H1 (cell line): Measurements from ENCODE around the gene PLXDC2. TPM values are rescaled to one million over a fixed set of nuclear protein-coding genes. Genes with fewer than 3 reads are reported as not detected.

Experiments used
- CTCF ChIA-PET: fragments of 300-600 bp; sonication (Branson Sonifier 250); formaldehyde crosslinking; loops from one replicate; lab custom pipeline; 2021; ENCODE audit not compliant: partially characterized antibody; lab: Charles Lee
- POLR2A ChIA-PET: fragments of 300-600 bp; sonication (Branson Sonifier 250); formaldehyde crosslinking; loops from one replicate; lab custom pipeline; 2021; ENCODE audit warnings: inconsistent platforms; ENCODE audit not compliant: partially characterized antibody; lab: Charles Lee
- DNase-seq, 2 experiments: peaks; one replicate each; pipeline versions ENCODE4 v3.0.0 to v3.0.0-alpha.2; 2010 to 2022; ENCODE audit warnings: low spot score in 2 of 2, low read depth in 1 of 2, mixed read lengths in 1 of 2
- FAIRE-seq: peaks from 2 replicates; lab custom pipeline; 2011; peaks lifted over from hg19 to GRCh38; lab: Jason Lieb, UNC
- H2AFZ ChIP-seq: 2 replicates; pipeline ENCODE4 v1.8.1; 2012; ENCODE audit warnings: low read length, inconsistent platforms
- H2AK5ac ChIP-seq: 2 replicates; pipeline ENCODE4 v1.6.1; 2013; ENCODE audit warnings: low read depth, low read length
- H2BK120ac ChIP-seq: replicated peaks from 2 replicates; pipeline ENCODE3; 2013; ENCODE audit warnings: low read depth, low read length, inconsistent platforms
- H2BK12ac ChIP-seq: 2 replicates; pipeline ENCODE4 v1.6.1; 2013; ENCODE audit warnings: low read depth, low read length
- H2BK15ac ChIP-seq: 2 replicates; pipeline ENCODE4 v1.6.1; 2013; ENCODE audit warnings: low read length
- H2BK20ac ChIP-seq: 2 replicates; pipeline ENCODE4 v1.6.1; 2013; ENCODE audit warnings: low read length
- H2BK5ac ChIP-seq: 2 replicates; pipeline ENCODE4 v1.6.1; 2013; ENCODE audit warnings: low read depth, low read length
- H3K14ac ChIP-seq: 2 replicates; pipeline ENCODE4 v1.6.1; 2013; ENCODE audit warnings: inconsistent platforms; ENCODE audit not compliant: insufficient read length
- H3K18ac ChIP-seq: 2 replicates; pipeline ENCODE4 v1.6.1; 2013; ENCODE audit warnings: low read length; ENCODE audit errors: extremely low read depth
- H3K23ac ChIP-seq: 2 replicates; pipeline ENCODE4 v1.6.1; 2013; ENCODE audit warnings: inconsistent platforms; ENCODE audit not compliant: insufficient read length
- H3K23me2 ChIP-seq: 2 replicates; pipeline ENCODE4 v1.6.1; 2013; ENCODE audit warnings: low read depth, low read length
- H3K27ac ChIP-seq: 2 replicates; pipeline ENCODE4 v1.6.1; 2011; ENCODE audit warnings: low read depth, low read length, inconsistent platforms
- H3K27me3 ChIP-seq, 4 experiments: replicated peaks in 1 of 4; 1 replicate in 1 of 4; 2 replicates in 3 of 4; pipeline versions ENCODE4 v1.6.1 to v1.8.1; 2011 to 2013; ENCODE audit warnings: low read length in 3 of 4, mild to moderate bottlenecking in 3 of 4, inconsistent platforms in 2 of 4, mixed read lengths in 2 of 4, moderate library complexity in 1 of 4; ENCODE audit not compliant: control insufficient read depth in 3 of 4, insufficient read depth in 3 of 4; ENCODE audit errors: extremely low read depth in 1 of 4
- H3K36me3 ChIP-seq, 4 experiments: 2 replicates each; pipeline versions ENCODE4 v1.6.1 to v1.8.1; 2011 to 2013; ENCODE audit warnings: mild to moderate bottlenecking in 4 of 4, low read length in 3 of 4, moderate library complexity in 2 of 4, control low read depth in 1 of 4, inconsistent platforms in 1 of 4; ENCODE audit not compliant: insufficient read depth in 4 of 4, control insufficient read depth in 2 of 4
- H3K4ac ChIP-seq: replicated peaks from 2 replicates; pipeline ENCODE3; 2013; ENCODE audit warnings: low read length, low read depth, mixed read lengths, inconsistent platforms; ENCODE audit not compliant: insufficient read length
- H3K4me1 ChIP-seq, 4 experiments: replicated peaks in 1 of 4; 1 replicate in 1 of 4; 2 replicates in 3 of 4; pipeline versions ENCODE4 v1.6.1 to v1.8.1; 2011 to 2013; ENCODE audit warnings: low read length in 3 of 4, inconsistent platforms in 2 of 4, mixed read lengths in 1 of 4; ENCODE audit not compliant: insufficient read depth in 4 of 4, control insufficient read depth in 3 of 4
- H3K4me2 ChIP-seq, 2 experiments: 2 replicates each; pipeline versions ENCODE4 v1.6.1 to v1.8.1; 2011 to 2013; ENCODE audit warnings: low read depth in 2 of 2, low read length in 2 of 2, control low read depth in 1 of 2, inconsistent platforms in 1 of 2, mild to moderate bottlenecking in 1 of 2; ENCODE audit not compliant: insufficient read depth in 1 of 2
- H3K4me3 ChIP-seq, 4 experiments: fragments of 200-600, 300-600 bp in 1 of 4; sonication (generic), shearing (Covaris generic), sonication (Bioruptor Twin) in 1 of 4; 2 replicates each; pipeline versions ENCODE4 v1.5.1 to v1.8.1; 2011 to 2016; ENCODE audit warnings: low read length in 4 of 4, low read depth in 3 of 4, control low read depth in 2 of 4, inconsistent platforms in 2 of 4, mild to moderate bottlenecking in 2 of 4, mixed read lengths in 1 of 4, moderate library complexity in 1 of 4; ENCODE audit not compliant: insufficient read depth in 2 of 4; ENCODE audit errors: extremely low read depth in 1 of 4
- H3K56ac ChIP-seq: replicated peaks from 2 replicates; pipeline ENCODE3; 2013; ENCODE audit warnings: low read depth, mild to moderate bottlenecking, mixed read lengths, low read length, inconsistent platforms; ENCODE audit not compliant: insufficient read length
- H3K79me1 ChIP-seq: 2 replicates; pipeline ENCODE4 v1.6.1; 2013; ENCODE audit warnings: low read depth, low read length, control low read depth
- H3K79me2 ChIP-seq, 2 experiments: 2 replicates each; pipeline versions ENCODE4 v1.6.1 to v1.8.1; 2012 to 2013; ENCODE audit warnings: low read length in 2 of 2, mild to moderate bottlenecking in 2 of 2, inconsistent platforms in 1 of 2; ENCODE audit not compliant: insufficient read depth in 2 of 2, control insufficient read depth in 1 of 2
- H3K9ac ChIP-seq, 4 experiments: replicated peaks in 1 of 4; 1 replicate in 1 of 4; 2 replicates in 3 of 4; pipeline versions ENCODE4 v1.6.1 to v1.8.1; 2011 to 2013; ENCODE audit warnings: low read depth in 3 of 4, low read length in 3 of 4, control low read depth in 2 of 4, mild to moderate bottlenecking in 2 of 4, moderate library complexity in 2 of 4, inconsistent platforms in 1 of 4; ENCODE audit errors: extremely low read depth in 1 of 4
- H3K9me3 ChIP-seq, 2 experiments: 2 replicates each; pipeline versions ENCODE4 v1.6.1 to v1.8.1; 2012 to 2013; ENCODE audit warnings: mild to moderate bottlenecking in 2 of 2, moderate library complexity in 2 of 2, control low read depth in 1 of 2, inconsistent platforms in 1 of 2, low read depth in 1 of 2, low read length in 1 of 2, mixed read lengths in 1 of 2; ENCODE audit not compliant: insufficient read depth in 2 of 2
- H4K20me1 ChIP-seq, 2 experiments: replicated peaks in 1 of 2; 2 replicates each; pipeline versions ENCODE3 to v1.8.1; 2011 to 2013; ENCODE audit warnings: inconsistent platforms in 2 of 2, low read length in 2 of 2, mild to moderate bottlenecking in 1 of 2; ENCODE audit not compliant: insufficient read depth in 2 of 2, control insufficient read depth in 1 of 2
- H4K5ac ChIP-seq: 2 replicates; pipeline ENCODE4 v1.6.1; 2013; ENCODE audit warnings: low read length, low read depth, mixed read lengths, inconsistent platforms; ENCODE audit not compliant: insufficient read length
- H4K8ac ChIP-seq: 2 replicates; pipeline ENCODE4 v1.8.0; 2013; ENCODE audit warnings: mild to moderate bottlenecking, moderate library complexity, low read length, inconsistent platforms; ENCODE audit not compliant: insufficient read depth; ENCODE audit errors: extremely low read depth
- H4K91ac ChIP-seq: replicated peaks from 2 replicates; pipeline ENCODE3; 2013; ENCODE audit warnings: low read length, mixed read lengths, inconsistent platforms; ENCODE audit not compliant: insufficient read length
- CBX8 ChIP-seq: fragments of 300-800, 300-1000 bp; sonication (generic); IDR thresholded peaks from 2 replicates; pipeline ENCODE4 v1.7.1; 2016; ENCODE audit warnings: low read depth, low read length, borderline replicate concordance
- CTCF ChIP-seq, 3 experiments: IDR thresholded peaks; 1 replicate in 2 of 3; 2 replicates in 1 of 3; pipeline versions ENCODE4 v1.5.1 to v1.6.1; 2011; ENCODE audit warnings: low read length in 3 of 3, mild to moderate bottlenecking in 3 of 3, inconsistent platforms in 2 of 3, low read depth in 1 of 3, moderate library complexity in 1 of 3; ENCODE audit not compliant: insufficient read depth in 1 of 3; ENCODE audit errors: control extremely low read depth in 1 of 3
- GABPA ChIP-seq: IDR thresholded peaks from 2 replicates; pipeline ENCODE4 v1.6.1; 2011; ENCODE audit warnings: mild to moderate bottlenecking, low read length, moderate library complexity, borderline replicate concordance; ENCODE audit not compliant: insufficient read depth
- KDM1A ChIP-seq: fragments of 200-600, 300-600 bp; sonication (generic); IDR thresholded peaks from 2 replicates; pipeline ENCODE4 v1.7.1; 2016; ENCODE audit warnings: mild to moderate bottlenecking, low read length, borderline replicate concordance
- MAFK ChIP-seq: IDR thresholded peaks from 2 replicates; pipeline ENCODE4 v1.6.1; 2012; ENCODE audit warnings: low read depth, mild to moderate bottlenecking, improper control_type of control experiment, low read length
- NANOG ChIP-seq: IDR thresholded peaks from 2 replicates; pipeline ENCODE4 v1.6.1; 2011; ENCODE audit warnings: low read length, low read depth, mild to moderate bottlenecking, inconsistent platforms; ENCODE audit not compliant: insufficient read depth, poor library complexity, severe bottlenecking
- POLR2A ChIP-seq, 2 experiments: IDR thresholded peaks; 1 replicate in 1 of 2; 2 replicates in 1 of 2; pipeline ENCODE4 v1.6.1; 2011; ENCODE audit warnings: low read depth in 2 of 2, low read length in 2 of 2, mild to moderate bottlenecking in 2 of 2; ENCODE audit errors: control extremely low read depth in 1 of 2
- RAD21 ChIP-seq, 2 experiments: IDR thresholded peaks in 1 of 2; conservative IDR thresholded peaks in 1 of 2; 2 replicates each; pipeline ENCODE4 v1.6.1; 2011; ENCODE audit warnings: low read depth in 2 of 2, low read length in 2 of 2, improper control_type of control experiment in 1 of 2, inconsistent platforms in 1 of 2, mild to moderate bottlenecking in 1 of 2, moderate library complexity in 1 of 2
- RFX5 ChIP-seq: IDR thresholded peaks from 2 replicates; pipeline ENCODE4 v1.6.1; 2011; ENCODE audit warnings: low read depth, low read length, improper control_type of control experiment, borderline replicate concordance
- SAP30 ChIP-seq: fragments of 300-600 bp; sonication (generic); IDR thresholded peaks from 2 replicates; pipeline ENCODE4 v1.7.1; 2012; ENCODE audit warnings: low read length, moderate library complexity, mild to moderate bottlenecking, inconsistent platforms; ENCODE audit not compliant: insufficient read depth, insufficient replicate concordance
- ZNF274 ChIP-seq: IDR thresholded peaks from 2 replicates; pipeline ENCODE4 v1.7.0; 2012; ENCODE audit warnings: low read length, borderline replicate concordance; ENCODE audit errors: extremely low read depth
- WGBS, 2 experiments: shearing (Covaris generic) in 1 of 2; methylation state at CpG; one replicate each; pipeline versions ENCODE4 v1.1.6 to v1.1.7; 2013 to 2015; ENCODE audit warnings: low lambda C conversion rate in 2 of 2, mixed read lengths in 2 of 2, inconsistent platforms in 1 of 2, low coverage in 1 of 2, missing lambda C conversion rate in 1 of 2; ENCODE audit not compliant: insufficient replicate concordance in 2 of 2, insufficient coverage in 1 of 2, insufficient read length in 1 of 2; ENCODE audit errors: extremely low coverage in 1 of 2, missing lambda C conversion rate in 1 of 2; 5-methylcytosine and 5-hydroxymethylcytosine counted together
- polyA plus RNA-seq, 7 experiments: library from polyadenylated mRNA; depleted of rRNA in 3 of 7; stranded (reverse) in 5 of 7; unstranded in 2 of 7; fragments of >200 nt in 5 of 7; fragments of 200-250 nt in 2 of 7; gene quantifications; 1 replicate in 5 of 7; 2 replicates in 1 of 7; 4 replicates in 1 of 7; pipeline versions ENCODE4 v1.2.1 to v1.2.3, GENCODE V29; 2011 to 2013; ENCODE audit warnings: missing spikeins in 2 of 7, mixed read lengths in 2 of 7
- total RNA-seq: library from RNA; stranded (reverse); fragmentation: NEBNext Ultra II Directional; extraction: Animal tissue kit (Norgen Biotek cat#: 25700); gene quantifications from 2 replicates; pipeline ENCODE4 v1.2.1, GENCODE V29; 2021

PLXDC2 gene
- total and polyA plus RNA-seq, 2 of the 8 experiments (the other 6 are each of a cell fraction or from before 2014, with no cell fraction given) = 23.0 to 40.5 TPM

GRCh38 chr10:20281579-20281978 is 465.3 kb downstream of the PLXDC2 start:
- H3K18ac ChIP-seq = no peak overlapping the region
- no peak for DNase-seq

More at GRCh38 chr10:20281579-20281978, 465.3 kb downstream of the PLXDC2 start:
- Histone ChIP-seq H3K4me3 (no peak overlapping the region), H3K9me3 (no peaks in the 10 kb centered on the region), H3K4me2 (no peak overlapping the region), H3K23me2 (no peaks in the 10 kb centered on the region), H3K27ac (no peak overlapping the region), H2BK15ac (no peak overlapping the region), H3K79me1 (no peaks in the 10 kb centered on the region), H3K56ac (no peak overlapping the region), H2BK120ac (no peak overlapping the region), H3K14ac (no peak overlapping the region), H3K27me3 (no peaks in the 10 kb centered on the region), H2BK20ac (no peak overlapping the region), H2AK5ac (no peak overlapping the region), H4K8ac (no peak overlapping the region), H3K23ac (no peak overlapping the region), H4K20me1 (no peaks in the 10 kb centered on the region), H3K9ac (no peak overlapping the region), H2BK5ac (no peak overlapping the region), H3K4me1 (no peaks in the 10 kb centered on the region), H4K5ac (no peak overlapping the region), H2BK12ac (no peak overlapping the region), H2AFZ (no peak overlapping the region), H3K79me2 (no peaks in the 10 kb centered on the region), H4K91ac (no peak overlapping the region), H3K4ac (no peak overlapping the region), H3K36me3 (peaks cover 0 to 3% (median 0%) of the 10 kb centered on the region in 4 experiments; a peak in 3 of 8 replicates)
- ChIA-PET POLR2A (no interaction called here), CTCF (no interaction called here)
- TF ChIP-seq MAFK = no peak
- TF ChIP-seq ZNF274 = no peak
- TF ChIP-seq KDM1A = no peak
- TF ChIP-seq NANOG = no peak
- no peak for TF ChIP-seq SAP30
- no peak for TF ChIP-seq CTCF (IDR thresholded peaks at IDR 0.05; ENCODE audit: control extremely low read depth in 1 of 3, insufficient read depth in 1 of 3, low read depth in 1 of 3, low read length in 3 of 3)
- TF ChIP-seq POLR2A (IDR thresholded peaks at IDR 0.05; ENCODE audit: control extremely low read depth in 1 of 2, low read depth in 2 of 2, low read length in 2 of 2) = no peak
- TF ChIP-seq RFX5 = no peak
- TF ChIP-seq GABPA = no peak
- no peak for TF ChIP-seq RAD21 (IDR thresholded peaks at IDR 0.05 in 1 of 2, conservative IDR thresholded peaks at IDR 0.05 in 1 of 2; ENCODE audit: low read depth in 2 of 2, low read length in 2 of 2)
- TF ChIP-seq CBX8 = no peak
- FAIRE-seq = no peak
- 87% methylated on average over 1 of the region's 1 CpG; no CpG with 5 or more reads in 1 of the 2 experiments for WGBS, 2 experiments
